Neural cell (in vitro differentiated cells): ENCODE data around the gene C11orf68.

ENCODE experiments used
- CTCF ChIP-seq: fragments of 450-650 bp; IDR thresholded peaks from 2 replicates; pipeline ENCODE4 v1.5.1; 2014; ENCODE audit warnings: antibody characterized with exemption, mild to moderate bottlenecking, moderate library complexity; ENCODE audit not compliant: poor library complexity, severe bottlenecking
- EP300 ChIP-seq: fragments of 450-650 bp; conservative IDR thresholded peaks from 2 replicates; pipeline ENCODE4 v1.6.1; 2014; ENCODE audit warnings: antibody characterized with exemption, mild to moderate bottlenecking, moderate library complexity; ENCODE audit not compliant: poor library complexity, severe bottlenecking
- POLR2AphosphoS5 ChIP-seq: IDR thresholded peaks from 2 replicates; pipeline ENCODE4 v1.6.1; 2012
- RAD21 ChIP-seq: fragments of 450-650 bp; conservative IDR thresholded peaks from 2 replicates; pipeline ENCODE4 v1.6.1; 2014; ENCODE audit warnings: antibody characterized with exemption, mild to moderate bottlenecking, moderate library complexity
- SMC3 ChIP-seq: fragments of 450-650 bp; conservative IDR thresholded peaks from 2 replicates; pipeline ENCODE4 v1.6.1; 2014; ENCODE audit warnings: antibody characterized with exemption, mild to moderate bottlenecking, moderate library complexity; ENCODE audit not compliant: poor library complexity

GRCh38 chr11:65897020-65897471 is 21.8 kb downstream of the C11orf68 start:
- TF ChIP-seq CTCF (no peak), SMC3 (no peak), EP300 (no peak), POLR2AphosphoS5 (no peak), RAD21 (no peak)
